GM18861 (cell line): ENCODE results near the gene MYH14.

Experiments used
- ATAC-seq: cut with Tn5 transposase; IDR thresholded peaks from one replicate; pipeline ENCODE4 v1.9.1; 2021; ENCODE audit not compliant: unreplicated experiment

Gene MYH14

GRCh38 chr19:50192463-50193211 is 10.8 kb upstream of the MYH14 start:
- no peak for ATAC-seq

DNA sequence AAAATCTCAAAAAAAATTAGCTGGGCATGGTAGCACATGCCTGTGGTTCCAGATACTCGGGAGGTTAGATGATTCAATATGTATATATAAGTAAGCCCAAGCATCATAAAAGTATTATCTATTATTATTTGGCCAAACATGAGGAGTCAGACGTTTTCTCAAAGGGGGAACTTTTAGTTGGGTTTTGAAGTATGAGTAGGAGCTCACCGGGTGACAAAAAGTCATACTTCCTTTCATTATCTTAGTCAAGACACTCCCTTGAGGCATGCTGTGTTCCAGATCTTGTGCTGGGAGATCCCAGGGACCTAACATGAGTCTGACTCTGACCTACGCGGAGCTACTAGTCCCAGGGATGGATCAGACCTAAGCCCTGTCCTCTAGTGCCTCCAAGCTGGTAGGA is 8.2 kb upstream of the MYH14 start:
- no peak for ATAC-seq

- no peak for ATAC-seq
Observed at GRCh38 chr19:50196322-50196932, 7.0 kb upstream of the MYH14 start.

DNA sequence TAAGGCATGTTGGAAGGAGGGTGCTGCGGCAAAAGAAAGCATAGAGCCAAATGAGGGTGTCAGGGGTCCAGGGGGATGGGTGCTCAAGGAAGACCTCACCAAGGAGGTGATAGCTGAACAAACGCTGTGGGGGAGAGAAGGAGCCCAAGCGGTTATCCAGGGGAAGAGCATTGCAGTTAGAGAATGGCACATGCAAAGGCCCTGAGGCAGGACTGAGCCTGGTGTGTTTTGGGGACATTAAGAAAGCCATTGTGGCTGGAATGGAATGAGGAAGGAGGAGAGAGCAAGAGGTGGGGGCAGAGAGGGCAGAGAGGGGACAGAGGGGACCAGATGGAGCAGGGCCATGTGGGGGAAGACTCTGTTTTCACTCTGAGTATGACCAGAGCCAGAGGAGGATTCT is 6.1 kb upstream of the MYH14 start:
- ATAC-seq, result no peak

DNA sequence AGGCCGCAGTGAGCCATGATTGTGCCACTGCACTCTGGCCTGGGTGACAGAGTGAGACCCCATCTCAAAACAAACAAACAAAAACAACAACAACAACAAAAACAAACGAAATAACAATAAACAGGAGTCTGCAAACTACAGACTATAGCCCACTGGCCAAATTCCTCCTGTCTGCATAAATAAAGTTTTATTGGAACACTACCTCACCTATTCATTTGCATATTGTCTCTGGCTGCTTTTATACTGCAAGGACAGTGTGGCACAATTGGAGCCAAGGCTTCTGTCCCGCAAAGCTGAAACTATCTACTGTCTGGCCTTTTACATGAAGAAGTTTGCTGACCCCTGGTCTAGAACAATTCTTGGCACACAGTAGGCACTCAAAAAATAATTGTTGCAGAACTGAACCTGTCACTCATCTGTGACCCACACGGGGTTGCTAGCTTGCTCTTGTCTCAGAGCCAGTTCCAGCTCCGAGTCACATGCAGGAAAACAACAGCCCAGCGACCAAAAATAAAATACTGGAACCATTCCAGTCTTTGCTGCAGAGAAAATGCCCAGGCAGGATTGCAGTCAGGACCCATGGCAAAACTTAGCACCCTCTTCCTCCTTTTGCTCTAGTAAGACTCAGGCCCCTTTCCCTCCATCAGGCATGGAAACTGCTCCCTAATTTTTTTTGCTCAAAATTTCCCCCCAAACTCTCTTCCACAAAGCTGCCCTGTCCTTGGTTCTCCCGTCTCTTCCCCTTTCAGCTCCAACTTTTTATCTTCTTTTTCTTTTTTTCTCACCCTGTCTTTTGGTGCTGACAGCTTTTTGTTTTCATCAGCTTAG is 4.8 kb upstream of the MYH14 start:
- ATAC-seq, result no peak

DNA sequence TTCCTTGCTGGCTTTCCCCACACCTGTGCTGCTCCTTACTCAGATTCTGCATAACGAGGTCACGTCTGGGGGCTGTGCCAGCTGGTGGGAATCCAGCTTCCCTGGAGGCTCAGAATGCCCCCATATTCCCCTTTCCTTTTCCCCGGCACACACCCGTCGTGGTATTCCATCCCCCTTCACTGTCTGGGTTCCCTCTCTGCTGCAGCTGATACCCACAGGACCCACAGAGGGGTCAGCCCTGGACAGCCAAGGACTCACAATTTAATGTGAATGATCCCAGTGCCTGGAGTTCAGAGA is 4.2 kb upstream of the MYH14 start:
- ATAC-seq, result no peak

GRCh38 chr19:50202386-50202785 is 1.0 kb upstream of the MYH14 start:
- ATAC-seq, result no peak

DNA sequence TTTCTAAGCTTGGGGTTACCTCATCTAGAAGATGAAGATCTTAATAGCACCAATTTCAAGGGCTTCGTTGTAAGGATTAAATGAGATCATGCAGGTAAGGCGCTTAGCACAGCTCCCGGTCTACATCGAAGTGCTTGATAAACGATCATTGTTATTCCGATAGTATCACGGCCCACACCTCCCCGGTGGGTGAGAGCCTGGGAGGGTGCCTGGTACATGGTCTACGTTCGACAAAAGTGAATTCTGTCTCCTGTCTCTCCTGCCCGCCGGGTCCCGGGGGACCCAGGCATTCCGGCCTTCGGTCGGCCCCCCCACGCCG is 501 bp upstream of the MYH14 start:
- ATAC-seq, result no peak

DNA sequence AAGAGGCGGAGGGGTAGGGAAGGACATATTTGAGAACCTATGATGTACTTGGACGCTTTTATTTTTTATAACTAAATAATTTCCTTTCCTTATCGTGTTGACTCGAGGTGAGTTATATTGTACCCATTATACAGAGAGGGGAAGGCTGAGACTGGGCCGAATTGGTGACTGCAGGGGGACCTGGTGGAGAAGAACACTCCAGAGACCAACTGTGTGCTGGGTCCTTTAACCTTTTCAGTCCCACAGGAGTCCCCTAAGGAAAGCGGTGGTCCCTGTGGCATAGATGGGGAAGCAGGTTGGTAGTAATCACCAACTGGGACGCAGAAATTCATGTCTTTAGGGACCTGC is 633 bp downstream of the MYH14 start:
- no peak for ATAC-seq

- ATAC-seq, result no peak
Observed at GRCh38 chr19:50204811-50205675, 1.6 kb downstream of the MYH14 start.

GRCh38 chr19:50205681-50206138 is 2.3 kb downstream of the MYH14 start:
- ATAC-seq, result no peak

GRCh38 chr19:50206191-50206590 is 2.8 kb downstream of the MYH14 start:
- ATAC-seq, result no peak

GRCh38 chr19:50207730-50208129 is 4.3 kb downstream of the MYH14 start:
- no peak for ATAC-seq

GRCh38 chr19:50209131-50209530 is 5.7 kb downstream of the MYH14 start:
- no peak for ATAC-seq

GRCh38 chr19:50210425-50210824 is 7.0 kb downstream of the MYH14 start:
- ATAC-seq, result no peak

DNA sequence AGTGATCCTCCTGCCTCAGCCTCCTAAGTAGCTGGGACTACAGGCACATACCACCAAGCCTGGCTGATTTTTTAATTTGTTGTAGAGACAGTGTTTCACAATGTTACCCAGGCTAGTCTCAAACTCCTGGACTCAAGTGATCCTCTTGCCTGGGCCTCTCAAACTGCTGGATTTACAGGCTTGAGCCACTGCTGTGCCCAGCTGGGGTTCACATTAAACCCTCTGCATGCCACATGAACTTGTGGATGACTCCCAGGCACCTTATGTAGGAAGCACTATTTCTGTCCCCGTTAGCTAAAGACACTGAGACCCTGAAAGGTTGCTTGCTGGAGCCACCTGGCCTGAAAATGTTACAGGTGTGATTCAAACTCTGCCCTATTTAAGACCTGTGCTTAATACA is 10.5 kb downstream of the MYH14 start:
- ATAC-seq, result no peak

DNA sequence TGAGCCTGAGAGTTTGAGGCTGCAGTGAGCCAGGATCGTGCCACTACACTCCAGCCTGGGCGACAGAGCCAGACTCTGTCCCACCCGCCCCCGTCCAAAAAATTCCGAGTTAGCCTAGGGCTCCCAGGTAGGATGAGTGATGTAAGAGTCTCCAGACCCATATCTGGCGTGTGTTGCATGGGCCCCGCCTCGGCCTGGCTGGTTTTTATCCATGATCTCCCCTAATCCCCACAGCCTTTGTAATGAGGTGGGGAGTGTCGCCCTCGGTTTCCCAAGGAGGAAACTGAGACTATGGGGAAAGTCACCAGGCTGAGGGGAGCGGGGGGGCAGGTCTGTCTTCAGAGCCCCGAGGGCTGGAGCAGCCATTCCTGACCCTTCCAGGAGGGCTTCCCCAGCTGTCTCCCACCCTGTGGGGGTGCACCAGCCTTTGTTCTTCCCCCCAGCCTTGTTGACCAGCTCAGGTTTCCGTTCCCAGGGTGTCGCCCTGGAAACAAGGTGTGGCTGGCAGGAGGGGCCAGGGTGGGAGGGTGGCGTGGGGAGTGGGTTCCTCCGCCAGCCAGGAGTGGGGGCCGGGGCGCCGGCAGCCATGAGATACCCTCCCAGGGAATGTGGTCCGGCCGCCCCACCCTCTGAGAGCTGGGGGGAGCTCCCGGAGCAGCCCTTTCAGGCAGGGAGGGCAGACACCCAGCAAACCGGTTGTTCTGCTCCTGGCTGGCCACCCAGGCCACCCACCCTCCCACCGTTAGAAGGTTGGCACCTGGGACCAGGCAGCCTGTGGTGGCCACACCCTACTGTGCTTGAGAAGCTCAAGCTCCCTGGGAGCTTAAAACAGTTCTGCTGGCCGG is 11.5 kb downstream of the MYH14 start:
- no peak for ATAC-seq

- no peak for ATAC-seq
Observed at GRCh38 chr19:50215820-50216219, 12.4 kb downstream of the MYH14 start.

DNA sequence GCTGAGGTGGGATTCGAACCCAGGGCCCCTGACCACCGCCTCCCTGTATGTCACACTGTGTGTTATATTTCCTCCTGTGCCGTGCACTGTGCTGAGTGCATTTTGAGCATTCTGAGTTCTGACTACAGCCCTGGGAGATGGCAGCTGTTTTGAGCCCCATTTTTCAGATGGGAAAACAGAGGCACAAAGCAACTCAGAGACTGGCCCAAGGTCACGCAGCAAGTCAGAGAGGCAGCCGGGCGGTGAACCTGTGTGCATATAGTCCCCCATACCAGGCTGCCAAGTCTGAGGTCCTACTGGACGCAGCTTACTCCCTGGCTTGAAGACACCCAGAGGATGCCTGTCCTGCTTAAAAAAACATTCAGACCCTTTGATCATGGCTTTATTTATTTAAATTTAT is 17.7 kb downstream of the MYH14 start:
- no peak for ATAC-seq

GRCh38 chr19:50222691-50223438 is 19.4 kb downstream of the MYH14 start:
- no peak for ATAC-seq
